K562 treated with DMSO at 1 percent for 12 hours (cell line): ENCODE measurements around the gene SGSM1. TPM values are rescaled to one million over a fixed set of nuclear protein-coding genes. Genes with fewer than 3 reads are reported as not detected.

ENCODE experiments used
- total RNA-seq: library from RNA; unstranded; fragments of 300-600 nt; gene quantifications from 2 replicates; pipeline ENCODE4 v1.2.3, GENCODE V29; 2022; ENCODE audit not compliant: insufficient read depth

Gene SGSM1, protein sequence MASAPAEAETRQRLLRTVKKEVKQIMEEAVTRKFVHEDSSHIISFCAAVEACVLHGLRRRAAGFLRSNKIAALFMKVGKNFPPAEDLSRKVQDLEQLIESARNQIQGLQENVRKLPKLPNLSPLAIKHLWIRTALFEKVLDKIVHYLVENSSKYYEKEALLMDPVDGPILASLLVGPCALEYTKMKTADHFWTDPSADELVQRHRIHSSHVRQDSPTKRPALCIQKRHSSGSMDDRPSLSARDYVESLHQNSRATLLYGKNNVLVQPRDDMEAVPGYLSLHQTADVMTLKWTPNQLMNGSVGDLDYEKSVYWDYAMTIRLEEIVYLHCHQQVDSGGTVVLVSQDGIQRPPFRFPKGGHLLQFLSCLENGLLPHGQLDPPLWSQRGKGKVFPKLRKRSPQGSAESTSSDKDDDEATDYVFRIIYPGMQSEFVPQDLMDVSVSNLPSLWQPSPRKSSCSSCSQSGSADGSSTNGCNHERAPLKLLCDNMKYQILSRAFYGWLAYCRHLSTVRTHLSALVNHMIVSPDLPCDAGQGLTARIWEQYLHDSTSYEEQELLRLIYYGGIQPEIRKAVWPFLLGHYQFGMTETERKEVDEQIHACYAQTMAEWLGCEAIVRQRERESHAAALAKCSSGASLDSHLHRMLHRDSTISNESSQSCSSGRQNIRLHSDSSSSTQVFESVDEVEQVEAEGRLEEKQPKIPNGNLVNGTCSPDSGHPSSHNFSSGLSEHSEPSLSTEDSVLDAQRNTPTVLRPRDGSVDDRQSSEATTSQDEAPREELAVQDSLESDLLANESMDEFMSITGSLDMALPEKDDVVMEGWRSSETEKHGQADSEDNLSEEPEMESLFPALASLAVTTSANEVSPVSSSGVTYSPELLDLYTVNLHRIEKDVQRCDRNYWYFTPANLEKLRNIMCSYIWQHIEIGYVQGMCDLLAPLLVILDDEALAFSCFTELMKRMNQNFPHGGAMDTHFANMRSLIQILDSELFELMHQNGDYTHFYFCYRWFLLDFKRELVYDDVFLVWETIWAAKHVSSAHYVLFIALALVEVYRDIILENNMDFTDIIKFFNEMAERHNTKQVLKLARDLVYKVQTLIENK
- total RNA-seq, result not detected in 2 replicates

DNA sequence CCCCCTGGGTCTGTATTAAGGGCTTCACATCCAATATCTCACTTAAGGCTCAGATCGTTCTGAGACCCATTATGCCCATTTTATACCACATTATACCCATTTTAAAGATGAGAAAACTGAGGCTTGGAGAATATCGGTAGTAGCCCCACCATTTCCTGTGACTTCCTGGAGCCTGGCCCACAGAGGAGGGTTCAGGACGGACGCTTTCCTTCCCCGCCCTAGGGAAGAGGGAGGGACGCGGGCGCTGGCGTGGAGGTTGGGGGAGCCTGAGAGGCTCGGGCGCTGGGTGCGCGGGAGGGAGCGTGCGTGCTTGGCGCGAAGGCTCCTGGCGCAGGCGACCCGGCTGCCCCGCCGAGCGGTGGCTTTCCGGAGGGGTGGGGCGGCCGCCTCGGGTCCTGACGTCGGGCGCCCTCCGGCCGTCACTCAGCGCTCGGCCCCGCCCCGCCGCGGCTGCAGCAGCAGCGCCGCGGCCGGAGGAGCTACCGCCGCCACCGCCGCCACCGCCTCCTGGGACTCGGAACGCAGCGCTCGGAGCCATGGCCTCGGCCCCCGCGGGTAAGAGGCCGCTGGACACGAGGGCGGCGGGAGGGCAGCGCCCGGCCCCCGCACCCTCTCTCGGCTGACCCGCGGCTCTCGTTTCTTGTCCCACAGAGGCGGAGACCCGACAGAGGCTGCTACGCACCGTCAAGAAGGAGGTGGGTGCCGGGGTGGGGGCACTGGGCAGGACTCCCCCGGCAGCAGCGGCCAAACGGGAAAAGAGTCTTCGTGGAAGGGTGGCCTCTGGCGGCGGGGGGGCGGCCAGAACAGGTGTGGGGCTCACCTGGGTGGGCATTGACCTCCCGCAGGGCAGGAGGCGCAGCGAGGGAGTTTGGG lies at the start of gene SGSM1:
TSS of gene SGSM1 (plus strand) at position 422 of the 873 bp plus-strand sequence. CDS start at position 537, 115 bp downstream.

DNA sequence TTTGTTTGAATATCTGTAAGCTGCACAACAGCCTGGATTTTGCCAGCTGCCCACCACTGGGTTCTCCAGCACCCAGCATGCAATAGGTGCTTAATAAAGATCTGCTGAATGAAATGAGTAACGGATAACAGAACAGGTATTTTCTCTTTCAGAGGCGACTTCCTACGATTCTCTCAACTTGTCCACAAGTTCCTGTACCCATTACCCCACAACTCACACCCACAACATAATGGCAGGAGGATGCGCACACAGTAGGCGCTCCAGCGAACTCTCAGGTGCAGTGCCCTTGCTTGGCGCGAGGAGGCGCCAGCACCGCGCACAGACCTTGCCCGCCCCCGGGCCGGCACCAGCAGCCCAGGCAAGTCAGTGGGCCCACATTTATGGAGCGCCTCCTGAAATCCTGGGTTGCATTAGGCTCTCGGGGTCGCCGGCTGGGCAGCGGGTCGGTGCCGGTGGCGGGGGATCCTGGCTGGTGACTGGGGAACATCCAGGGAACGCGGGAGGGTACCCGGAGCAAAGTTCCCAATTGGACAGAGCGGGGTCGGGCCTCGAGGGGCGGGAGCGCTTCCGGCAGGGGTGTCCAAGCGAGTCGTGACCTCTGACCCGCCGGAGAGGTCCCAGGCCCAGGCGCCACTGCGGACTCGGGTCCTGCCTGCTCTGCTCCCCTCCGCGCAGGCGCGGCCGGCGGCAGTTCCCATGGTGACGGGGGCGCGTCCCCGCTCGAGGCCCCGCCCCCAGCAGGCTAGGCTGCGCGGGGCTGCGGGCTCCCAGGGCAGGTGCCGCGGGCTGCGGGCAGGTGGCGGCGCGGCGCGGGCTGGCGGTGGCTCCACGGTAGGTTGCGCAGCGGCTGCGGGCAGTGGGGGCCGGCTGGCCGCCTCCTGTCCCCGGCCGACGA lies 146.2 kb downstream of the SGSM1 start, which contains the start of gene KIAA1671:
TSS of gene KIAA1671 (plus strand) at position 775 of the 895 bp plus-strand sequence. CDS start 75,284 bp downstream, outside the sequence.

Other genes with a start within 250 kb of the SGSM1 start
- 1.6 and 3.1 TPM in 2 replicates for gene LRRC75B, start 213.1 kb upstream of the SGSM1 start, total RNA-seq
- 14.1 and 15.7 TPM in 2 replicates for gene GGT1, start 203.0 kb upstream of the SGSM1 start, total RNA-seq
- gene PIWIL3, start 31.5 kb upstream of the SGSM1 start, total RNA-seq, result 0.25 TPM in 1 of 2 replicates, not detected in the other
- not detected in 2 replicates for gene LHFPL7, start 140.5 kb downstream of the SGSM1 start, total RNA-seq
- not detected in 2 replicates for gene KIAA1671, start 146.5 kb downstream of the SGSM1 start, total RNA-seq